Subcutaneous adipose tissue (tissue), 4 donors: ENCODE measurements around the gene NALF2. TPM values are rescaled to one million over a fixed set of nuclear protein-coding genes. Genes with fewer than 3 reads are reported as not detected.

Experiments
- total RNA-seq, 4 donors: library from RNA; depleted of rRNA; stranded (reverse); fragments of >200 nt; gene quantifications; one replicate each; pipeline ENCODE4 v1.1.0, GENCODE V29; 2016
- TF ChIP-seq, protein P1 (sequence below): fragments of 450-650 bp; IDR thresholded peaks from one replicate; pipeline ENCODE4 v1.5.1; 2016; ENCODE audit warnings: low read depth, mild to moderate bottlenecking, control low read depth, antibody characterized with exemption, moderate library complexity

Gene NALF2
- total RNA-seq, 4 donors from 2014 or later: not detected

DNA sequence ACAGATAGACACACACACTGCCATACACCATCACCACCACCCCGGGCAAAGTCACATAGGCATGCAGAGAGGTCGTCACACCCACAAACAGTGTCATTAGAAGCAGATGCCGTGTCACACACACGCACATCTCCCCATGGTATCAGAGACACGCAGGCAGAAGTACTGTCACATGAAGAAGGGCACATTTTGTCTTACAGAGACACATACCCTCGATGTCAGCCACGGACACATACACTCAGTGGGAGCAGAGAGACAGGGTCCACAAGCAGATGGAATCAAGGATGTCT, 3.3 kb downstream of the NALF2 start:
- TF ChIP-seq, protein P1, sequence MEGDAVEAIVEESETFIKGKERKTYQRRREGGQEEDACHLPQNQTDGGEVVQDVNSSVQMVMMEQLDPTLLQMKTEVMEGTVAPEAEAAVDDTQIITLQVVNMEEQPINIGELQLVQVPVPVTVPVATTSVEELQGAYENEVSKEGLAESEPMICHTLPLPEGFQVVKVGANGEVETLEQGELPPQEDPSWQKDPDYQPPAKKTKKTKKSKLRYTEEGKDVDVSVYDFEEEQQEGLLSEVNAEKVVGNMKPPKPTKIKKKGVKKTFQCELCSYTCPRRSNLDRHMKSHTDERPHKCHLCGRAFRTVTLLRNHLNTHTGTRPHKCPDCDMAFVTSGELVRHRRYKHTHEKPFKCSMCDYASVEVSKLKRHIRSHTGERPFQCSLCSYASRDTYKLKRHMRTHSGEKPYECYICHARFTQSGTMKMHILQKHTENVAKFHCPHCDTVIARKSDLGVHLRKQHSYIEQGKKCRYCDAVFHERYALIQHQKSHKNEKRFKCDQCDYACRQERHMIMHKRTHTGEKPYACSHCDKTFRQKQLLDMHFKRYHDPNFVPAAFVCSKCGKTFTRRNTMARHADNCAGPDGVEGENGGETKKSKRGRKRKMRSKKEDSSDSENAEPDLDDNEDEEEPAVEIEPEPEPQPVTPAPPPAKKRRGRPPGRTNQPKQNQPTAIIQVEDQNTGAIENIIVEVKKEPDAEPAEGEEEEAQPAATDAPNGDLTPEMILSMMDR: no peak

DNA sequence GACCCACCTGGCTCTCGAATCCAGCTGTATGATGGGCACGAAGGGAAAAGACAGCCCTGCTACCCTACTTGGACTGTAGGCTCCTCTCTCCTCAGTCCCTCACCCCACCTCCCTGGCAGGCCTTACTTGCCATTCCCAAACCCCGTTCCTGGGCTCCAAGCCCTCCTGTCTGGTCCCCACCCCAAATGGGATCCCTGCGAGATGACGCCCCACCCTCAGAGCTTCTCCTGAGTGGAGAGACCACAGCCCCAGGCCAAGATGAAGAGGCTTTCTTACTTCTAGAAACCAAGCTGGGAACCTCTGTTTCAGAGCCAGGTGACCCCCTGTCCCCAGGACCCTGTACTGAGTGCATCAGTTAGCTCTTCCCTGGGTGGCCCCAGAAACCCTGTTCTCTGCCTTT, 4.5 kb downstream of the NALF2 start:
- TF ChIP-seq, protein P1: no peak

DNA sequence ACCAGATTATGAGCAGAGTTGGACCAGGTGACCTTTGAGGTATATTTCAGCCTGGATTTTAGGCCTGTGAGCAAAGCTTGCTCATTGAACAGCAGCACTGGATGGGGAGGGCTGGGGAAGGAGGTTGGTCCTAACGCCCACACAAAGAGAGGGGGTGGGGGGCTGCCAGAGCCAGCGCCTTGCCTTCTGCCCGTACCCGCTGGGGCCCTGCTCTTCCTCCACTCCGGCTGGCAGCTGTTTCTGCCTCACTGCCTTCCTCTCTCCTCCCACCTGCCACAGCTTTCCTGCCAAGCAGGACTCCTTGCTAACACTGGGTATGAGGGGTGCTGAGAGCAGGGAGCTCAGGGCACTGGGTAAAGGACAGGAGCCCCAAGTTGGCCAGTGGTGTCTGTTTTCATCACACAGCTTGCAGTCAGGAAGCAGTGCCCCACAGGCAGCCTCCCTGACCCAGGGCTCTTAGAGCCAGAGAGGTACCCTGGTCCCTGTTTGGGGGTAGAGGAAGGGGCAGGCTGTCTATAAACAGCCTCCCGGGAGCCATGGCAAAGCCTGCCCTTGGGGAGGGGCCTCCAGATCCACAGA, 6.1 kb downstream of the NALF2 start:
- TF ChIP-seq, protein P1: no peak

DNA sequence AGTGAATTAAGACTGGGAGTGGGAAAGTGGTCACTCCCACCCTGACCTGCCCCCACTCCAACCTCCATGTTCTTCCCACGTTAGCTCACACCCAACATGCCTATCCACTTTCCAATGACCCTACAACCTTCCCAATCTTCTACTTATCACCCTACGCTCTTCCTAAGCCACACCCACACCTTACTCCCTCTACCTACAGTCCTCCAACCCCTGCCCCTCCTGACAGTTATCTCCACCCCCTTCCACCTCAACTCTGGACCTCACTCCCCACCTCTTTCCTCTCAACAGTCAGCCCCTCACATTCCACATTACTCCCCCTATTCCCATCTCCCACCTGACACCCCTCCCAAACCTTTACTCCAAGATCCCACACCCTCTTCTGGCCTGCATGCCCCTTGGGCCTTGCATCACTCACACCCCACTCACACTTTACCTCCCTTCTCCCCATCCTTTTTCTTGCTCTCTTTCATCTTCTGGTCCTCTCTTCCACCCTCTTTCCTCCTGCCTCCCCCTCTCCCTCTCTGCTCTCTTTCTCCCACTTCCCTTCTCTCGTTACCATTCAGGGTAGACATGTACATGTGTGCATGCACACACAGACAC, 6.9 kb downstream of the NALF2 start:
- TF ChIP-seq, protein P1: no peak

DNA sequence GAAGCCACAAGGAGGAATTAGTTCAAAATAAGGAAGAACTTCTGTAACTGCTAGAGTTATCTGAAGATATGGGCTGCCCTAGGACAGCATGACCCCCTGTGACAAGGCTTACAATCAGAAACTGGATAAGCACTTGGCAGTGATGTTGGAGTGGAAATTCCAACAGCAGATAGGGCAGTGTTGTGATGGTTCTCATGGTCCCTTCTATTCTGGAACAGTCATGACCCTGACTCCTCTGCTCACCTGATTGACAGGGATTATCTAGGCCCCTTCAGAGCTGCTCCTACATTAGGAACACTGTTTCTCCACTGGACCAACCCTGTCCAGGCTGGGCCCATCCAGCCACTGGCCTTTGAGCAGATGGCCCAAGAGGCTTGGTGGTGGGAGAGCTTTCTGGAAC, 17.9 kb downstream of the NALF2 start:
- TF ChIP-seq, protein P1: no peak

DNA sequence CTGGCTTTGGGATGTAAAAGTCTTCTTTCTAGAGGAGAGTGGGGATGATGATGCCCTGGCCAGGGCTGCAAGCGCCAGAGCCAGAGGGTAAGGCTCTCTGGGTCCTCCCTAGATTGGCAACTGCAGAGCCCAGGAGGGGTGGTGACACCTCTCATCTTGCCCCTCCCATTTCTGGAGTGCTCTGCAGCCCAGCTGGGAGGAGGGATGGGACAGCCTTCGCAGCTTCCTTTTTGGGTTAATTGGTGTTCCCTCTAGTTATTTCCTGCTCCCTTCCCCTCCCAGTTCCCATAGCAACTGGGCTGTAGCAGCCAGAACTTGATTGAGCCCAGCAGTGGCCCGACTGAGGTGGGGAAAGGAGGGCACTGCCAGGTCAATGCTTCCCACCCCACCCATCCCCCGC, 19.2 kb downstream of the NALF2 start:
- TF ChIP-seq, protein P1: no peak

DNA sequence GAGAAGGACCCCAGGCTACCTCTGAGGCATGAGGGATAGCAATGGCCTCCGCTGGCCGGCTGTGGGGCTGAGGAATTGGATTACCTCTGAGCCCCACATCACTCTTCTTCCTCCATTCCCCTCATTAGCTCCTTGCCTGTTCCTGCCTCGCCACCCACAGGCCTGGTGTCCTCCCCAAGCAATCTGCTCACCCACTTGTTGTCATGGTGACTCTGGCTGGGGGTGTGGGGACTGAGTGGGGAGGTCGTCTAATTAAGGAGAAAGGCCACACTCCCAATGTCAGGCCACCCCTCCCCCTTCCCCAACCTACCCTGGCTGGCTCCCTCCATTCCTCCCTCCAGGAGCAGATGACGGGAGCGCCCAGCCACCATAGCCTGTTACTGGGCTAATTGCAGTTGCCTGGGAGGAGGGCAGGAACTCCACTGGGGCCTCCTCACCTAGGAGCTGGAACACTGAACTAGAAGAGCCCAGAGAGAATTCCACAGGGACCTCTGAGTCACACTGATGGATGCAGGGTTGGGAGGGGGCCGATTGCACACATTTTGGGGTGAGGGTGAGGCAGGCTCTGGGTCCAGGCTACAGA, 20.7 kb downstream of the NALF2 start:
- TF ChIP-seq, protein P1: no peak
